Epithelial cell of esophagus (primary cell): ENCODE data around the gene MUS81.
A peak's percentile ranks its signal among the peaks of the same experiment; 100 is the strongest.

Experiments used
- DNase-seq: peaks from one replicate; pipeline ENCODE4 v3.0.0; 2010; ENCODE audit warnings: low read depth
- H3K4me3 ChIP-seq: 2 replicates; pipeline ENCODE4 v1.5.1; 2011; ENCODE audit warnings: mild to moderate bottlenecking, low read length, control low read depth
- CTCF ChIP-seq: IDR thresholded peaks from 2 replicates; pipeline ENCODE4 v1.5.1; 2011; ENCODE audit warnings: low read depth, mild to moderate bottlenecking, low read length, control low read depth, inconsistent platforms; ENCODE audit not compliant: insufficient read depth; ENCODE audit errors: missing control alignments

MUS81 gene

DNA sequence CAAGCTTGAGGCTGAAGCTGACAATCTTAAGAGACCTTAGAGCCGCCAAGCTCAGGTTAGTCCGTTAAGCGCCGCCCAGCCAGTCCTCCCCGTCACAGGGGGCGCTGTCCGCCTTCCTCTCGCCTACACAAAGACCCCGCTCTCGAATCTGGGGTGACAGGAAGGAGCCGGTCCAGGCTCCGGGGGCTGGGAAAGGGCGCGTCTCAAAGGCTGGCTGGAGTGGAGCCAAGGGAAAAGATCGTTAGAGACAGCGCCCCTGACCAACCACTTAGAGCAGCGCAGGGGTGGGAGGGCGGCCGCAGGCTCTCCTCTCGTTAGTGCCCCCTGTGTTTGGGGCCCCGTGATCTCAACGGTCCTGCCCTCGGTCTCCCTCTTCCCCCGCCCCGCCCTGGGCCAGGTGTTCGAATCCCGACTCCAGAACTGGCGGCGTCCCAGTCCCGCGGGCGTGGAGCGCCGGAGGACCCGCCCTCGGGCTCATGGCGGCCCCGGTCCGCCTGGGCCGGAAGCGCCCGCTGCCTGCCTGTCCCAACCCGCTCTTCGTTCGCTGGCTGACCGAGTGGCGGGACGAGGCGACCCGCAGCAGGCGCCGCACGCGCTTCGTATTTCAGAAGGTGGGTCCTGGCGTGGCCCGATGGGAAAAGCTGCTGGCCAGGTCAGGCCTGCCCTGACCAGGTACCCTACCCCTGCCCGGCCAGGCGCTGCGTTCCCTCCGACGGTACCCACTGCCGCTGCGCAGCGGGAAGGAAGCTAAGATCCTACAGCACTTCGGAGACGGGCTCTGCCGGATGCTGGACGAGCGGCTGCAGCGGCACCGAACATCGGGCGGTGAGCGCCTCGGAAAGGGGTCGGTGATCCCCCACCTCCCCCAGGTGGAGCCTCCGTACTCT lies at the start of gene MUS81:
MUS81 (plus strand) TSS at position 156 of the 887 bp plus-strand sequence; CDS start at position 477, 321 bp downstream.
- TF ChIP-seq CTCF = peak; percentile 90
- peak; percentile 99 for DNase-seq
- peak within 1 kb of the TSS; percentile 92 for H3K4me3 ChIP-seq

- H3K4me3 ChIP-seq = no peak overlapping the region
- TF ChIP-seq CTCF = no peak
- no peak for DNase-seq
Observed at GRCh38 chr11:65811764-65812475, 48.3 kb upstream of the MUS81 start.

- H3K4me3 ChIP-seq = no peak overlapping the region
- peak; percentile 82 for DNase-seq
- no peak for TF ChIP-seq CTCF
Observed at GRCh38 chr11:65814131-65814985, 45.9 kb upstream of the MUS81 start.

GRCh38 chr11:65814986-65815565 lies 45.2 kb upstream of the MUS81 start:
- no peak overlapping the region for H3K4me3 ChIP-seq
- no peak for TF ChIP-seq CTCF

DNA sequence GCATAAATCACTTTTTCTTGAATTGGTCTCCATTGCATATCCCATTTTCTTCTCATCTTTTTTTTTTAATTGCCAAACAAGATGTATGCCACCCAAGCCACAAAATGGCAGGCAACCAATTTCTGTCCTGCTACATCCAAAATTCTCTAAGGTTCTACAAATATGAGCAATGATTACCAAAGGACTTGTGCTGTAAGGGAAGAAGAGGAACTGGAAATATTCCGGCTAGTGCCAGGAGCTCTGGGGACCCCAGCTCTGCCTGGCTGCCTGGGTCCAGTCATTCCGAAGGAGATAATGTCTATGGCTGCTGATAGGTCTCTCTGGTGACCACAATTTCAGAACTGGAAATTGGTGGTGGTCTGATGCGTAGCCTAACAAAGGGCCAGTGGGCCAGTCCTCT lies 43.5 kb upstream of the MUS81 start:
- TF ChIP-seq CTCF = no peak
- H3K4me3 ChIP-seq = no peak overlapping the region
- no peak for DNase-seq

More at GRCh38 chr11:65814986-65815565, 45.2 kb upstream of the MUS81 start:
- no peak for DNase-seq

DNA sequence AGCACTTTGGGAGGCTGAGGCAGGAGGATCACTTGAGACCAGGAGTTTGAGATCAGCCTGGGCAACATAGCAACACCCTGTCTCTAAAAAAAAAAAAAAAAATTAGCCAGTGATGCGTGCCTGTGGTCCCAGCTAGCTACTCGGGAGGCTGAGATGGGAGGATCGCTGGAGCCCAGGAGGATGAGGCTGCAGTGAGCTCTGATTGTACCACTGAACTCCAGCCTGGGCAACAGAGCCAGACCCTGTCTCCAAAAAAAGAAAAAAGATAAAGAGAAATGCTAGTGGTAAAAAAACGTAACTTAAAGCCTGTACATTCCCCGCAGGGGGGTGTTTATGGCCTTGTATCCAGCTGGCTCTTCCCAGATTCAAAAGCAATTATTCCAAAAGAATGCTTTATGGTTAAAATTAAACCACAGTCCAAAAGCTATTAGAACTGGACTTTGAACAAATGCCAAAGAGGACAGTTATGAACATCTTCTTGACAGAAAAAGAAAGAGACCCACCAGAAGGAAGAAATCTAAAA lies 42.9 kb upstream of the MUS81 start:
- H3K4me3 ChIP-seq = peak overlapping the region; percentile 50
- TF ChIP-seq CTCF = no peak
- no peak for DNase-seq
